Activated CD4-positive, alpha-beta T cell treated with anti-CD3 and anti-CD28 coated beads, Interleukin-2, Interleukin-4, amounts not matched to agents 100 ng/mL and 50 ng/mL, durations not matched to agents 16 hours and 8 hours (primary cell): Measurements from ENCODE around the gene INCENP.
A peak's percentile ranks its signal among the peaks of the same experiment; 100 is the strongest.

Experiments
- DNase-seq: peaks from one replicate; pipeline ENCODE4 v3.0.0-alpha.2; 2020; ENCODE audit warnings: low spot score

Gene INCENP

DNA sequence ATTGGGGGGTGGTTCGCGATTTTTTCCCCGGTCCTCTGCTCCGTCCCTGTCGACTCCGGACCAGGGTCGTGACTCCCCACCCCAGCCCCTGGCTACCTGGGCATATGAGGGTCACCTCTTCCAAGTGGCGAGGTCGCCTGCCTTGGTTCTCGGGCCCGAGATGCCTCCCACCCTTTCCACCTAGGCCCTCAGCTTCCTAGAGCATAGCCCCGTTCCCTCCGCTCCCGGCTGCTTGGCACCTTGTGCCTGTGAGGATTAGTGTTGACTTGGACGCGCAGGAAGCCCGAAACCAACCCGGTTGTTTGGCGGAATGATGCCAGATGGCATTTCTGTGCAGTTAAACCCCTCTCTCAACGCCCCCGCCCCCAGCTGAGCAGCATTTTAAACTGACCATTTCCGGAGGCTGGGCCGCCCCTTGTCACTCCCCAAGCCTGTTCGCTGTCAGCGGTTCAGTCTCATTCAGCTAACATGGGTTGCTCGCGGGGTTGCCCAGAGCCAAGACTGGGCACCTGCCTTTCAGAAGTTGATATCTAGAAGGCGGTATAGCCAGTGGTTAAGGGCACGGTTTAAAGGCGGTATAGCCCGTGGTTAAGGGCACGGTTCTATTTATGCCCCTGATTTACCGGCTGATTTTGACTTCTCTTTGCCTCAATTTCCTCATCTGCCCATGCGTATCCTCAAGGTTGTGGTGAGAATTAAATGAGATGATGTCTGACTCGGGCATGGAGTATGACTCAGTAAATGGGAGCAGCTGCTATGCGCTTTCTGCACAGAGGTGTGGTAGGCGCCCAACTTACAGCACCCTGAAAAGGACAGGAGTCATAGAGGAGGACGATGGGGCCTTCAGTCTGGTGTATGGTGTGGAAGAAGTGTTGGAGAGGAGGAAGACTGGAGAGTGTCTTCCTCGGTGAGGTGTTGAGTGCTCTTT is 639 bp downstream of the INCENP start:
- peak; percentile 30 for DNase-seq

DNA sequence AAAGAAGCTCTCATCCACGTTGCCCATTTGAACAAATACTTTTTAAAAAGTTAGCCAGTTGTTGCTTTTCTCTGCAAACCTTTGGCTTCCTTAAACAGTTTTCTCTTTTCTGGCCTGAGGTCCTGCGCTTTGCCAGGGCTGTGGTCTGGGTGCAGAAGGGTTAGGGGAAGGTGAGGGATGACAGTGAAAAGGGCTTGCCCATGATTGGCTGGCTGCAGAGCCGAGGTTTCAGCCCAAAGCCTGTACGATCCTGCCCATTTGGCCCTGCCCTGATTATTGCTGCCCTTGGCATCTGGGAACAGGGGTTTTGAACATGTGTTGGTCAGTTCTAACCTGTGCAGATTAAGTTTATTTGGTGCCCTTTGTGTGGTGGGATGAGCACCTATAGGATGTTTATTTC is 1.5 kb downstream of the INCENP start:
- DNase-seq, result no peak

DNA sequence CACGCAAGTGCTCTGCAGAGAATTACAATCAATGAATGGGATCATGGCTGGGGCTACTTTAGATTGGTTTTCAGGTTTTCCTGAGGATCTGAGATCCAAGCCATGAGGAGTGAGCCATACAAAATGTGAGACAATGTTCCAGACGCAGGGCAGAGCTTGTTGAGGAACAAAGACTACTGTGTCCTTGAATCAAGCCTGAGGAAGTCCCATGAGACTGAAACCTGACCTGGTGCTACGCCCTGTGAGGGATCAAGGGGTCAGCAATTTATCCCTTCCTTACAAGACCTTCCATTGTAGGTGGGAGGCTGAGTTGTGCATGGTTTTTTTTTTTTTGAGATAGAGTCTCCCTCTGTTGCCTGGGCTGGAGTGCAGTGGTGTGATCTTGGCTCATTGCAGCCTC is 2.1 kb downstream of the INCENP start:
- DNase-seq, result no peak

DNA sequence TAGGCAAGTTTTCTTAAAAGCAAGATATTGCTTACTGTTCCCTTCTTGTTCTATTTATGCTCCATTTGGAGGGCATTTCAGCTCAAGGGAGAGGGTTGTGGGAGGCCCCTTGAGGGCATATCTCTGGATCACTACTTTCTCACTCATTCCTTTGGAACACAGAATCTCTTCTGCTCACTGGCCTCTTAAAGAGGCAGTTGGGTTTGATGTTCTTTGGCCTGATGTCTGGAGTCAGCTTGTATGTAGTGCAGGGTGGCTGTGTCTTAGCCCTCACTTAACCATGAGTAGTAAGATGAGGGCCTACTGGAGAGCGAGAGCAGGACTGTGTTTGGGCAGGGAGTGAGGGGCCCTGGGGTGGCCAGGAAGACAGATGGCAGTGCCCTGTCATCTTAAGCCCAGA is 3.6 kb downstream of the INCENP start:
- DNase-seq, result no peak

DNA sequence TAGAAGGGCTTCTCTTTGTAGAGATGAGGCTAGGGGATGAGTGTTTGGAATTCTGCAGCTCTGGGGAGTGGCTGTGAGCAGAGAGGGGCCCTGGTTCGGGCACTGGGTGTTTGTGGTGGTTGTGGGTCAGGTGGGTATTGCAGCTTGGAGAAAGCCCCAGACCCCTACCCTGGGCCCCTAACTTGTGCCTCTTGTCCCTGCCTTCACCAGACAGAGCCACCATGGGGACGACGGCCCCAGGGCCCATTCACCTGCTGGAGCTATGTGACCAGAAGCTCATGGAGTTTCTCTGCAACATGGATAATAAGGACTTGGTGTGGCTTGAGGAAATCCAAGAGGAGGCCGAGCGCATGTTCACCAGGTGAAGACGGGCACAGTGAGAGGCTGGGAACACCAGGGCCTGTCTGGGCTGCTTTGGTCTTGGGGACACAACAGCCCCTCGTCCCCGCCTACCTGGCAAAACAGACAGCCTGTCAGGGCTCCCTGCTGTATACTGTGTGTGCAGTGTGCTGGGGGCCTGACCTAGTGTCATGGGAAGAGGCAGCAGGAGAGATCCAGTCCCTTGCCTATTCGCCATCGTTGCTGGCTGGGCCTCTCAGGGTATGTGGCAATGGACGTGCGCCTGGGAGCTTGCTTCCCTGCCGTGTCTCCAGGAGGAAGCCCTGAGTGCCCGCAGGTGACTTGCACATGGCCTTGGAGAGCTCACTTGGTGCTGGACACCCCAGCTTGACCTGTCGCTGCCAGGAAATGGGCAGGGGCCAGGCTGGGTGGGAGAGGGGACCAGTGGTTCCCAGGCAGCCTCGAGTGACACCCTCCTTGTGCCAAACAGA is 4.3 kb downstream of the INCENP start:
- DNase-seq, result no peak

DNA sequence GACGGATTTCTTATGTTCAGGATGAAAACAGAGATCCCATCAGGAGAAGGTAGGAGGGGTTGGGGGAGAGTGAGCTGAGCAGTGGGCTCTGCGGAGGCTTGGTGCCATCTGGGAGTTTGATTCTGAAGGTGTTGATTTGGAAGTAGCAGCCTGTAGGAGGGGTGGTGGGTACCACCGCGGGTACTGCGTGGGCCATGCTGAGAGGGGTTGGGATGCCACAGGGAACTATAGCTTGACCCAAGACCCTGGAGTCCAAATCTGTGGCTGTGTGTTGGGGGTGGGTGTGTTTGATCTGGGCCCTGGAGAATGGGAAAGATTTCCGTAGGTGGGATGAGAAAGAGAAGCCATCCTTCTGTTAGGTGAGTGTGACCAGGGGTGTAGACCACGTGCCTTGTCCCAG is 5.0 kb downstream of the INCENP start:
- DNase-seq, result no peak

DNA sequence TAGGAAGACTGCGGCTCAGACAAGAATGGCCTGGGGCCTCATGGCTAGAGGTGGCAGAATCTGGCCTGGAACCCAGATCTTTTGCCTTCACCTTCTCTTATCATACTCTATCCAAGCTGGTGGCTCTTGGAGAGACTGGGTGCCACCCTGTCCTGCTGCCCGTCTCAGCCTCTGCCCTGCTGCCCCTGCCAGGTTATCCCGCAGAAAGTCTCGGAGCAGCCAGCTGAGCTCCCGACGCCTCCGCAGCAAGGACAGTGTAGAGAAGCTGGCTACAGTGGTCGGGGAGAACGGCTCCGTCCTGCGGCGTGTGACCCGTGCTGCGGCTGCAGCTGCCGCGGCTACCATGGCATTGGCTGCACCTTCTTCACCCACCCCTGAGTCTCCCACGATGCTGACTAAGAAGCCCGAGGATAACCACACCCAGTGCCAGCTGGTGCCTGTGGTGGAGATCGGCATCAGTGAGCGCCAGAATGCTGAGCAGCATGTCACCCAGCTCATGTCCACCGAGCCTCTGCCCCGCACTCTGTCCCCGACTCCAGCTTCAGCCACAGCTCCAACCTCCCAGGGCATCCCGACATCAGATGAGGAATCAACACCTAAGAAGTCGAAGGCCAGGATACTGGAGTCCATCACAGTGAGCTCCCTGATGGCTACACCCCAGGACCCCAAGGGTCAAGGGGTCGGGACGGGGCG is 5.9 kb downstream of the INCENP start:
- DNase-seq, result no peak

DNA sequence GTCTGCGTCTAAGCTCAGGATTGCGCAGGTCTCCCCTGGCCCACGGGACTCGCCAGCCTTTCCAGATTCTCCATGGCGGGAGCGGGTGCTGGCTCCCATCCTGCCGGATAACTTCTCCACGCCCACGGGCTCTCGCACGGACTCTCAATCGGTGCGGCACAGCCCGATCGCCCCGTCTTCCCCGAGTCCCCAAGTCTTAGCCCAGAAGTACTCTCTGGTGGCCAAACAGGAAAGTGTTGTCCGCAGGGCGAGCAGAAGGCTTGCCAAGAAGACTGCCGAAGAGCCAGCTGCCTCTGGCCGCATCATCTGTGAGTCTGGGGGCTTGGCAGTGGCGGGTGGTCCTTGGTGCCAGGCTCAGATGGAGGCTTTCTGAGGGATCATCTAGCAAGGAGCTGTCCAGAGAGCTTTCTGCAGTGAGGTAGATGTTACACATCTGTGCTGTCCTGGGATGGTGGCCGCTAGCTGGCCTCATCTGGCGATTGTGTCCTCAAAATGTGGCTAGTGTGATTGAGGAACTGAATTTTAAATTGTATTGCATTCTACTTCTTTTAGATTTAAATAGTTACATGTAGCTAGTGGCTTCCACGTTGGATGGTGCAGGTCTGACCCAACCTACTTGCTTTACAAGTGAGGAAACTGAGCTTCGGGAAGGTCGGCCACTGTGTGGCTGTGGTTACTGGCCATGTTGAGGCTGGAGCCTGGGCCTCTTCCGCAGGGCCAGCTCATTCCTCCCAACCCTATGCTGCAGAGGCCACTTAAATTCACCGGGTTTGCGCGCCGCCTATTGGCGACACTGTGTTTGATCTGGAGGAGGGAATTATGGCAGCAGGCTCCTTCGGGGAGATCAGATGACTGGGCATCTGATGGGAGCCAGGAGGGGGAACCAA is 6.7 kb downstream of the INCENP start:
- no peak for DNase-seq

DNA sequence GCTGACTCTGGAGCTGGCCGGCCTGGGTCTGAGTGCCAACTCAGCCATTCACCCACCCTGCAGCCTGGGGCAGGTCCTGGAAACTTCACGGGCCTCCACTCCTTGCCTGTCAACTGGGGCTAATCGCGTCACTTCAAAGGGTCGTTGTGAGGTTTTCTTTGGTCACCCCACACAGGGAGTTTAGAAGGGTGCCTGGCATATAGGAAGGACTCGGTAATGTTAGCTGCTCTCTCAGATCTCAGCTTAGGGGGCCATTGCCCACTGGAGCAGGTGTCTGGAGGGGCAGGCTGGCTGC is 7.3 kb downstream of the INCENP start:
- DNase-seq, result no peak

DNA sequence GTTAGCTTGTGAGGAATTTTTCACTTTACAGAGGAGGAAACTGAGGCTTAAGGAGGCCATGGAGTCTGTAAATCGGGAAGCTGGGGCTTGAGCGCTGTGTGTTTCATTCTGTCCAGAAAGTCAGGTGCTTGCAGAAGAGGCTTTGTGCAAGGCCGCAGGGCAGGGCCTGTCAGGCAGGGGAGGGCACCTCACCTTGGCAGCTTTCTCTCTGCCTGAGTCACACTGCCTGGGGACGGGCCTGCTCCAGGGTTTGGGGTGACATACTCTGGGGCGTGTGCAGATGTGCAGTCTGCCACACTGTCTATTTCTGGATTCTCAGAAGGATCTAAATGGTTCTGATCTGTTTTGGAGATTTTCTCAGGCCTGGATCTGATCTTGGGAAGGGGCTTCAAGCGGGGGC is 8.4 kb downstream of the INCENP start:
- DNase-seq, result no peak

DNA sequence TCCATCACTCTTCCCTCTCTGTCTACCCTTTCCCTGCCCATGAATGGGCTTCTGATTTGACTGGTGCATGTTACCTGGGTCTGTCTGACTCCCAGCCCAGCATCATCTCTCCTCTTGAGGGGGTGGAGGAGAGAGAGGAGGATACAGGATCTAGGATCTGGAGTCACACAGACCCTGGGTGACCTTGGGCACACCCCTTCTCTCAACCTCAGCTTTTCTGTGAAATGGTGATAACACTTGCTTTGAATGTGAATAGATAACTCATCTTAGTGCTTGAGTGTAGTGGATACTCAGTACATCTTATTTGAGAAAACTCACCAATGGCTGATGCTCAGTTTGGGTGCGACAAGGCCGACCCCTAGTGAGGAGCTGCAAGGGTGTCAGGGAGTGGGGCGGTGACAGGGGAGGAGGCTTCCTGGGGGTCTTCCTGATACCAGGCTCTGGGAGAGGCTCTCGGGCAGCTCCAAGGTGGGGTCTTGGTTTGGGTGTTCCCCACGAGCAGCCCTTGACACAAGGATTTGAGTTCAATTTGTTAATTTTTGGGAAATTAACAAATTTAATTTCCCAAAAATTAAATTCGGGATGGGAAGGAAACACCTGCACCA is 9.0 kb downstream of the INCENP start:
- no peak for DNase-seq

DNA sequence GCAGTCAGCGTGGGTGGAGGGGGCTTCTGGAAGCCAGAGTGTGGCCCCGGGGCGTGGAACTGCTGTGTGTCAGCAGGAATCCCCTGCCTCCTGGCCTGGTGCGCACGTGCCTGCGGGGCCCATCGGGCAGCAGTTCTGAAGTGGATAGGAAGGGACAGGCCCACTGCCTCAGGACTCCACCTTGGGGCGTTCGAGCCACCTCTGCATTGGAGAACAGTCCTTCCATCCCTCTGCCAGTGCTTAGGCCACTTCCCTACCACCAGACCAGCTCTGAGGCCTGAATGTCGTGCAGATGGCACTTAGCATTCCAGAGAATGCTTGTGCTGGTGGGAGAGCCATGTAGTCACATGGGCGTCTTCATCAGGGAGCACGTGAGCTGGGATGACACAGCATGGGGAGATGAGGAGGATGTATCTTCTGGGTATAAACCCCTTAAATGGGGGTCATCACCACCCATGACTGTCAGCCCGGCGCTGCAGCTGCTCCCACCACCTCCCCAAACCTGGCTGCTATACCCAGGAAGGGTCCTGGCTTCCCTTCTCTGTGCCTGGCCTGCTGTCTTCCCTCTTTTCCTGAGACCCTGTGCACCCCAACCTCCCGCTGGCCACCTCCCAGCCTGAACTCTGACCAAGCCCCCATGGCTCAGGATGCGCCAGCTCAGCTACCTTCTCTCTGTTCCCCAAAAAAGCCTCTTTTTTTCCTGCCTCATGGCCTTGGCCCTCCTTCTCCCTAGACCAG is 9.7 kb downstream of the INCENP start:
- DNase-seq, result no peak

DNA sequence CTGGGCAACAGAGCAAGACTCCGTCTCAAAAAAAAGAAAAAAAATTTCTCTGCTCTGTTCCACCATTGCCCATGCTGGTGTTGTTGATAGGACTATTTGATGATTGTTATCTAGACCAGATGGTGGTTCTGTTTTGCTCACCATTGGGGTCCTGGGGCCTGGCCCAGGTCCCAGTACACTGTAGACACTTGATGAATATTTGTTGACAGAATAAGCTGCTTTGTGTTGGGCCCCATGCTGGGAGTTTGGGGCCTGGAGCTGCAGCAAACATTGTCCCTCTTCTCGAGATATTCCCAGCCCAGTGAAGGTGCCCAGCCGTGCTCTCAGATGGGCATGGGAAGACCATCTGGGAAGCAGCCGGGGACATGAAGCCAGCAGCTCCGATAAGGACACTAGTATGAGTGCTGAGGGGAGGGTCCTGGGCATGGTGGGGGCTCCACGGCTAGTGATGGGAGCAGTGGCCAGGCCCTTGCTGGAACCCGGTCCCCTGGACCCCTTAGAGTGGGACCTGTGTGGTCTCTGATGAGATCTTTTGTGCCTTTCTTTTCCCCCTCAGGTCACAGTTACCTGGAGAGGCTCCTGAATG is 13.6 kb downstream of the INCENP start:
- no peak for DNase-seq

DNA sequence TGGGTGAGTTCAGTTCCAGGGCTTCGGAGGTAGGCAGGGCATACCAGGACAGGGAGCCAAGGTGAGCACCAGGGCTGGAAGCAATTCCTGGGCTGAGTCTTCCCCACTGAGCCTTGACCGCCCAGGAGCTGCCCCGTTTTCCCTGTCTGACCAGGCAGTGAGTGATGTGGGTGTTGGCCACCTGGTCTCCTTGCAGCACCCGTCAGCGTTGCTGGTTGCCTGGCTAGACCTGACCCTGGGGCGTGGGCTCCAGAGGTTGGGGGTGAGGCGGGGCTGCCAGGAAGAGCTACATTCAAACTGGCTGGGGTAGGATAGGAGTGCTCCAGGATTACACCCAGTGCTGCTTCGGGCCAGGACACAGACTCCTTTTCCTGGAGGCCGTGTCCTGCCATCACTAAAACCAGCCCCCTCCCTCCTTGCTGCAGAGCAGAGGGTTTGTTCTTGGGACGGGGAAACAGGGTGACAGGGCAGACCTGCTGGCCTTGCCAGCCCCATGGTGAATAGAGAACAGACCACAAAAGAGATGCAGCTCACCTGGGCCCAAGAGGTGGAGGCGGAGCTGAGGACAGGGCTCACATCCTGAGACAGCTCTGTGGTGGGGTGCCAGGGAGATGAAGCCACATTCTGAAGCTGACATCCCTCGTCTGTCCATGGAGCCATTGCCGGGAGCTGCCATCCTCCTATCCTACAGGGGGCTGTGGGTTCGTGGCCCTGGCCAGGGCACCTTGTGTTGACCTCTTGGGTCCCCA is 14.2 kb downstream of the INCENP start:
- DNase-seq, result no peak

DNA sequence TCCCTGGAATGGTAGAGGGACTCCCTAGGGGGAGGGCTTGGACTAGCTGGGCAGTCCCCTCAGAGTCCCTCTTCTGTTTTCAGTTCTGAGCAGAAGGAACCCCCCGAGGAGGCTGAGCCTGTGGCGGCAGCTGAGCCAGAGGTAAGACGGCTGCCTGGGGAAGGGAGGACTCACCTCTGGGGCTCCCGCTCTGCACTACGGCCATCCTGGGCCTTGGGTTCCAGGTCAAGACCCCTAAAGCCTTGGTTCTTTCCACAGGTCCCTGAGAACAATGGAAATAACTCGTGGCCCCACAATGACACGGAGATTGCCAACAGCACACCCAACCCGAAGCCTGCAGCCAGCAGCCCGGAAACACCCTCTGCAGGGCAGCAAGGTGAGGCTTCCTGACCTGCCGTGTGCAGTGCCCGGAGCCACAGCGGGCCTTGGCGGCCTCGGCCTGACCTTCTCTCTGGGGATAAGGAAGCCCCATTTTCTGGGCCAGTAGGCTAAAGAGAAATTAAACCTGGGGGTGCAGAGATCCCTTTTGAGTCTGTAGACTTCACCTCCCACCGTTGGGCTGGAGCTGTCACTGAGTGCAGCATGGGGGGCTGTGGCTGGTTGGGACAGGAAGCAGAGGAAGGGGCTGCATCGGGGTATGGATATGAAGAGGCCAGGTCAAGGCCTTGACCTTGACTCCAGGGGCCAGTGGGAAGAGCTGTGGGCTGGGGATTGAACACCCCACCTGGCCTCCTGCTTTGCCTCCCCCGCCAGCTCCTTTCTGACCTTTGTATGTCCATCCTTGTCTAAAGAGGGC is 15.0 kb downstream of the INCENP start:
- no peak for DNase-seq

DNA sequence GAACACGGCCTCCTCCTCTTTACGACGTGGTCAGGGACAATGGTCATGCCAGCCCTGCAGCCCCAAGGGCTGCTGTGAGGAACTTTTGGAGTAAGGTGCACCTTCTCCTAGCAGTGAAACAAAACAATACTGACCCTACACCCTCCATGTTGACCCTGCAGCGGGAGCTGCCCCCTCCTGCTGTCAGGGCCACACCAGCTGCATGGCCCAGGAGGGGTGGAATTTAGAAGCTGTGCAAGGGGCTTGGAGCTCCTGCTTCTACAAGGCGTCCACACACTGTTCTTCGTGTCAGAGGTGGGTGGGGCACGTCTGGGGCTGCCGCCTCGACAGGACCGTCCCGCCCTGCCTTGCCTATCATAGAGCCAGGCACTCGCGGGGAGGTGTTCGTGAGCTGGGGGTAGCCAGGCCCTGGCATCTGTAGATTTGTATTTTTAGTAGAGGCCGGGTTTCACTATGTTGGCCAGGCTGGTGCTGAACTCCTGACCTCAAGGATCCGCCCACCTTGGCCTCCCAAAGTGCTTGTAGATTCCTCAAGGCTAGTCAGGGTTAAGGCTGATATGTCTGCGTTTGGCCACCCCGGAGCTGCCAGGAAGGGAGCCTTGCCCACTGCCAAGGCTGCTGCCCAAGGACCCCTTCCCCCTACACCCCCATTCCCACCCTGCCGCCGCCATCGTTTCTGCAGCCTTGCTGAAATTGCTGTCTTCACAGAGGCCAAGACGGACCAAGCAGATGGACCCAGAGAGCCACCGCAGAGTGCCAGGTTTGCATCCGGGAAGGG is 15.9 kb downstream of the INCENP start:
- no peak for DNase-seq

DNA sequence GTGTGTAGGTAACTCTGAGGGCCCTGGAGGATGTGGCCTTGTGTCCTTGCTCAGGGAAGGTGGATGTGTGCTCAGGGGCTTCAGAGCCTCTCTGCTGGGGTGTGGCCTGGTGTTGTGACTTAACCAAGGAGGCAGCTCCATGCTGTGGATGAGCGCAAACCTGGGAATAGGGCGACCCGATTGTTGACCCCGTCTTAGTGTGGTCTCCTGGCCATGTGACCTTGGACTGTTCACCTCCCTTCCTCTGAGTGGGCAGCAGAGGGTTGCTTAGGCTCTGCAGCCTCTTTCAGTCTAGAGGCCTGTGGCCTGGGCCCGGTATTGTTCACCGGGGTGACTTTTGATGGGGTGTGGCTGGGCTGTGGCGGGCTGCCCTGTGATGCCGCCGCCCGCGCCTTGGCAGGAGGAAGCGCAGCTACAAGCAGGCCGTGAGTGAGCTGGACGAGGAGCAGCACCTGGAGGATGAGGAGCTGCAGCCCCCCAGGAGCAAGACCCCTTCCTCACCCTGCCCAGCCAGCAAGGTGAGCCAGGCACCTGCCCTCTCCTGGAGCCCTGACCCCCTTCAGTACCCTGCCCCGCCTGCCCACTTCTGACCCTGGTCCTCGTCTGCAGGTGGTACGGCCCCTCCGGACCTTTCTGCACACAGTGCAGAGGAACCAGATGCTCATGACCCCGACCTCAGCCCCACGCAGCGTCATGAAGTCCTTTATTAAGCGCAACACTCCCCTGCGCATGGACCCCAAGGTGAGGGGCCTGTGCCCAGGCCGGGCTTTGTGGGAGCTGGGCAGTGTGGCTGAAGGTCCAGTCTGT is 16.7 kb downstream of the INCENP start:
- no peak for DNase-seq
